Dendritic cell treated with granulocyte-macrophage colony-stimulating factor and Interleukin-4, amounts not matched to agents 40 ng/mL and 50 ng/mL, for 4 days (primary cell): ENCODE data around the gene FAM78A.

Experiments
- H3K27ac Mint-ChIP-seq: one replicate; pipeline ENCODE4 v1.8.0; 2022; ENCODE audit warnings: mild to moderate bottlenecking, mixed read lengths
- H3K27me3 Mint-ChIP-seq: one replicate; pipeline ENCODE4 v1.8.0; 2022; ENCODE audit warnings: mild to moderate bottlenecking, mixed read lengths
- H3K36me3 Mint-ChIP-seq: one replicate; pipeline ENCODE4 v1.8.0; 2022; ENCODE audit warnings: low read depth, mixed read lengths
- H3K4me1 Mint-ChIP-seq: one replicate; pipeline ENCODE4 v1.8.0; 2022; ENCODE audit warnings: low read depth, mixed read lengths
- H3K4me3 Mint-ChIP-seq: one replicate; pipeline ENCODE4 v1.8.0; 2022; ENCODE audit warnings: mild to moderate bottlenecking, moderate library complexity, mixed read lengths
- H3K9me3 Mint-ChIP-seq: one replicate; pipeline ENCODE4 v1.8.0; 2022; ENCODE audit warnings: mixed read lengths
- intact Hi-C: fragments of 100-400 bp; cut with micrococcal nuclease; formaldehyde crosslinking; loops from one replicate; pipeline ENCODE4 v1.15.0; 2022

Gene FAM78A

DNA sequence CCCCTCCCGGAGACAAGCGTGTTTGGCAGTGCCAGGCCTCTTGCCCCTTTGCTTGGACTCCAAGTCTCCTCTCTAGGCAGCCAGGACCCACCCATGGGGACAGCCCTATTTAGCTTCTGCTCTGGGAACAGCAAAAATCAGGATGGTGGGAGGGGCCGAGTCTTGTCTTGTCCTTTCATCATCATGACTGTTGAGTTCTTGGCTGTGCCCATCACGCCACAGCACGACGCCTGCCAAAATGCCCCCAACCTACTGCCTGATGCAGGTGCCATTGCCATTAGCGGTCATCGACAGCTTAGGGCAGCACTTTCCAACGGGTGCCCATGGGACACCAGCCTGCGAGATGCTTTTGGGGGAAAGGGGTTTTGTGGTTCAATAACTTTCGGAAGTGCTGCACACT is 32.1 kb upstream of the FAM78A start:
- Mint-ChIP-seq H3K4me3 (no peak overlapping the region), H3K4me1 (peaks cover 10% of the 10 kb centered on the region), H3K27me3 (peaks cover 19% of the 10 kb centered on the region), H3K36me3 (no peaks in the 10 kb centered on the region), H3K9me3 (no peaks in the 10 kb centered on the region), H3K27ac (no peak overlapping the region)
- intact Hi-C loops = no loop called here

DNA sequence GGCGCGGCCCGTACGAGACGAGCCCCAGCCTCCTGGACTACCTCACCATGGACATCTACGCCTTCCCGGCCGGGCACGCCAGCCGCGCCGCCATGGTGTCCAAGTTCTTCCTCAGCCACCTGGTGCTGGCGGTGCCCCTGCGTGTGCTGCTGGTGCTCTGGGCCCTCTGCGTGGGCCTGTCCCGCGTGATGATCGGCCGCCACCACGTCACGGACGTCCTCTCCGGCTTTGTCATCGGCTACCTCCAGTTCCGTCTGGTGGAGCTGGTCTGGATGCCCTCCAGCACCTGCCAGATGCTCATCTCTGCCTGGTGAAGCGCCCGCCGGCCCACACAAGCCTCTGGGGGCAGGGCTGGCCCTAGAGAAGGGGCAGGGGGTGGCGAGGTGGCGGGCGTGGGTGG is 31.7 kb upstream of the FAM78A start:
- peaks cover 10% of the 10 kb centered on the region for H3K4me1 Mint-ChIP-seq
- no peaks in the 10 kb centered on the region for H3K9me3 Mint-ChIP-seq
- H3K27me3 Mint-ChIP-seq = peaks cover 19% of the 10 kb centered on the region
- H3K4me3 Mint-ChIP-seq = no peak overlapping the region
- H3K36me3 Mint-ChIP-seq = no peaks in the 10 kb centered on the region
- no peak overlapping the region for H3K27ac Mint-ChIP-seq
- intact Hi-C loops = no loop called here

DNA sequence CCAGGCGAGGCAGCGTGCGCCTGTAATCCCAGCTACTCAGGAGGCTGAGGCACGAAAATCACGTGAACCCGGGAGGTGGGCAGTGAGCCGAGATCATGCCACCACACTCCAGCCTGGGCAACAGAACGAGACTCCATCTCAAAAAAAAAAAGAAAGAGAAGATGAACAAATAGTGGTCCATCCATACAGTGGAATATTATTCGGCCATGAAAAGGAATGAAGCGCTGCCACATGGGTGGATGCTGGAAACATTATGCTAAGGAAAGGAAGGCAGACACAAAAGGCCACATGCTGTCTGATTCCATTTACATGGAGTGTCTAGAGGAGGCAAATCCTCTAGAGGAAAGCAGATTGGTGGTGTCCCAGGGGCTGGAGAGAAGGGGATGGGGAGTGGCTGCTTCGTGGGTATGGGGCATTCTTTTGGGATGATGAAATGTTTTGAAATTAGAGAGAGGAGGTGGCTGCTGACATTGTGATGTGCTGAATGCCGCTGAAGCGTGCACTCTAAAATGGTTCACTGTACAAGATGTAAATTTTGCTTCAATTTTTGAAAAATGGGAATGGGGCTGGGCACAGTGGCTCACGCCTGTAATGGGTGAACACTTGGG is 30.2 kb upstream of the FAM78A start:
- Mint-ChIP-seq H3K27ac (no peak overlapping the region), H3K9me3 (no peaks in the 10 kb centered on the region), H3K36me3 (no peaks in the 10 kb centered on the region), H3K4me1 (peaks cover 15% of the 10 kb centered on the region), H3K27me3 (peaks cover 19% of the 10 kb centered on the region), H3K4me3 (no peak overlapping the region)
- intact Hi-C loops = no loop called here

DNA sequence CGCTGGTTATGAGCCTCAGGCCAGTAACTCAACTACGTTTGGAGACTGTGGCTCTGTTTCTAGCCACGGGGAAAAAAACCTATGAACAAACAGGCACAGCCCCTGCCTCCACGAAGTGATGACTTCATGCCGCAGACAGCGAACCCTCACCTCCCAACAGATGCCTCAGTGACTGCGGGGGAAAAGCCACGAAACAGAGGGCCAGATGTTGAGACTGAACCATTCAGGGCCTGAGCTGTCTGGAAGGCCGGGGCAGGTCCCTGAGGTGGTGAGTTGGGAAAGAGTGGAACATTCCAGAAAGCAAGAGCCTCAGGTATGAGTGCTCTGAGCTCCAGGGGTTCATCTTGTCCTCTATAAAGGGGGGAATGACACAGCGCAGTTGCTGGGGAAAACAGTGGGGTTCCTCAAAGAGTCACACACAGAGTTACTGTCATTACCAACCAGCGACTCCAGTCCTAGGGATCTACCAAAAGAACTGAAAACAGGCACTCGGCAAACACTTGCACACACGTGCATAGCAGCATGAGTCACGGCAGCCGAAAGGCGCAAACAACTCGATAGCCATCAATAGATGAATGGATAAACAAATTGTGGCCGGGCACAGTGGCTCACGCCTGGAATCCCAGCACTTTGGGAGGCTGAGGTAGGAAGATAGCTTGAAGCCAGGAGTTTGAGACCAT is 28.5 kb upstream of the FAM78A start:
- H3K9me3 Mint-ChIP-seq = no peaks in the 10 kb centered on the region
- H3K36me3 Mint-ChIP-seq = no peaks in the 10 kb centered on the region
- peaks cover 5% of the 10 kb centered on the region for H3K4me1 Mint-ChIP-seq
- peaks cover 3% of the 10 kb centered on the region for H3K27me3 Mint-ChIP-seq
- intact Hi-C loops = no loop called here
- no peak overlapping the region for H3K4me3 Mint-ChIP-seq
- H3K27ac Mint-ChIP-seq = no peak overlapping the region

DNA sequence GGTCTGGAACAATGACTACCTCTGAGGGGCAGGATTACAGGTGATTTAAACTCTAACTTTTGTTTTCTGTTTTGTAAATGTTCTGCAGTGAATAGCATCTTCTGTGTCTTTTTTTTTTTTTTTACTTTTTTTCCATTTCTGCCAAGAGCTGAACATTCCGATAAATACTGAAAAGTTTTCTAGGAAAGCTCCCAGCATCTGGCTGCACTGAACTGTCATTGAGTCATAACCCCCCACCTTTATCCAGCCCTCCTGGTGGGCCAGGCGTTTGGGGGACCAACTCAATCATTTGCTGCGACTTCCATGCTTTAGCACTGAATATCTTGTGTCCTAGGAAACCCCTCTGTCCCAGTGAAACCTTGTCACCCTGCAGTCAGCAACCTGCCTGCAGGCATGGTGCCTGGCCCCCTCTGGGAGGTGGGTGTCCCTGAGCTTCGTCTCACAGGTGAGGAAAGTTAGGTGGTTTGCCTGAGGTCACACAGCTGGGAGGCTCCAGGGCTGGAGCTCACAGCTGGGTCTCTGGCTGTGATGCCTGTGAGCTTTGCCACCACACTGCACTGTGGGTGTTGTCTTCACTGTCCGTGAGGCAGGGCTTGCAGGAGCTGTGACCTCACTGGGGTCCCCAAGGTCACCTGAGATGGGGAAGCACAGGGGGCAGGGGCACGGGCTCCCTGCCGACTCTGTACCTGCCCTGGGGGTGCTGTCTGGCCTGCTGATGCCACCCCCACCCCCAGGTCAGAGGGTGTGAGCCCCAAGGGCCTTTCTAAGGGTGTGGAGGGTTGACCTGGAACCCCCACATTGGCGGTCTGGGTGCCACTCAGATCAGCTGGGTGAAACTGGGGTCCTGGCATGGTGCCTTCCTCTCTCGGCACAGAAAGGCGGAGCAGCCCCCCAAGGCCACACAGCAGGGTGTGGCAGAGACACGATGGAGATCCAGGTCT is 27.3 kb upstream of the FAM78A start:
- intact Hi-C loops = no loop called here

DNA sequence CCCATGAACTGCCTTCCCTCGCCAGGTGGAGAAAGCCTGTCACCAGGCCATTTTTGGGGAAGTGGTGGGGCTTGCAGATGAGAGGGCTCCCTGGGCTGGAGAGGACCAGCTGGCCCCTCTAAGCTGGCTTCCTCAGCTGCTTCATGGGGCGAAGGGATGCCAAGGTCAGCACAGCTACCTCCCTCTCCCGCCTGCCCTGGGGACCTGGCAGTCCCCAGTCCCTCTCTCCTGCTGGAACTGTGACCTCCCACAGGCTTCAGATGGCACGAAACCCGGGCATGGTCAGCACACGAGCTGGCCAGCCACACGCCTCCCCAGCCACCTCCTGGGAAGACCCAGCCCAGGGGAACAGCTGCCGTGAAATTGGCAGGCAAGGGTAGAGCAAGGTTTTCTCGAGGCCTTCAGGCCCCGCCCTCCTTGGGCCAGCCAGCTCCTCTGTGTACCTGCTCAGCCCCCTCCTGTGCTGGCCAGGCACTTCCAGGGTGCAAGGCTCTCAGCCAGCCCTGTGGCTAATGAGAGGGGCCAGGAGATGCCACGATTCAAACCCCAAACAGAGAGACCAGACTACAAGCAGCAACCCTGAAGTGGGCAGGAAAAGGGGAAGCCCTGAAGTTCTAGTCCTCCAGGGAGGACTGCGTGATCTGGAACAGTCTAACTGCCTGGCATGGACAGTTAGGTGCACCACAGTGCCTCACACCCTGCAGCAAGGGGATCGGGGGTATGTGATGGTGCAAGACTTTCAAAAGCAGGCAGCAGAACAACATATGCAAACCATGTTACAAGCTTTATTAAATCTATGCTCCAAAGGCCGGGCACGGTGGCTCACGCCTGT is 26.1 kb upstream of the FAM78A start:
- intact Hi-C loops = no loop called here
- Mint-ChIP-seq H3K4me3 (no peak overlapping the region), H3K36me3 (no peaks in the 10 kb centered on the region), H3K27me3 (peaks cover 3% of the 10 kb centered on the region), H3K9me3 (no peaks in the 10 kb centered on the region), H3K27ac (no peak overlapping the region), H3K4me1 (peaks cover 5% of the 10 kb centered on the region)

More for the DNA sequence above, 27.3 kb upstream of the FAM78A start:
- no peak overlapping the region for H3K27ac Mint-ChIP-seq
- H3K9me3 Mint-ChIP-seq = no peaks in the 10 kb centered on the region
- H3K36me3 Mint-ChIP-seq = no peaks in the 10 kb centered on the region
- H3K4me3 Mint-ChIP-seq = no peak overlapping the region
- peaks cover 3% of the 10 kb centered on the region for H3K27me3 Mint-ChIP-seq
- H3K4me1 Mint-ChIP-seq = peaks cover 5% of the 10 kb centered on the region

DNA sequence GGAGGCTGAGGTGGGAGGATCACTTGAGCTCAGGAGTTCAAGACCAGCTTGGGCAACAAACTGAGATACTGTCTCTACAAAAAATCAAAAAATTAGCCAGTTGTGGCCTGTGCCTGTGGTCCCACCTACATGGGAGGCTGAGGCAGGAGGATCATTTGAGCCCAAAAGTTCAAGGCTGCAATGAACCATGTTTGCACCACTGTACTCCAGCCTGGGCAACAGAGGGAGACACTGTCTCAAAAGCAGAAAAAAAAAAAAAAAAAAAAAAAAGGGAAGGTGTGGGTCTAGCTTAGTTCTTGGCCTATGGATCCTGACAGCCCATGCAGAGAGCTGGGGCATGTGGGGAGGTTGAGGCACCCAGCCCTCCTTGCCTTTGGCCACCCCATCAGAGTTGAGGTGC is 24.1 kb upstream of the FAM78A start:
- intact Hi-C loops = no loop called here
- no peaks in the 10 kb centered on the region for H3K9me3 Mint-ChIP-seq
- H3K36me3 Mint-ChIP-seq = no peaks in the 10 kb centered on the region
- no peak overlapping the region for H3K27ac Mint-ChIP-seq
- no peaks in the 10 kb centered on the region for H3K27me3 Mint-ChIP-seq
- H3K4me1 Mint-ChIP-seq = peaks cover 5% of the 10 kb centered on the region
- no peak overlapping the region for H3K4me3 Mint-ChIP-seq

DNA sequence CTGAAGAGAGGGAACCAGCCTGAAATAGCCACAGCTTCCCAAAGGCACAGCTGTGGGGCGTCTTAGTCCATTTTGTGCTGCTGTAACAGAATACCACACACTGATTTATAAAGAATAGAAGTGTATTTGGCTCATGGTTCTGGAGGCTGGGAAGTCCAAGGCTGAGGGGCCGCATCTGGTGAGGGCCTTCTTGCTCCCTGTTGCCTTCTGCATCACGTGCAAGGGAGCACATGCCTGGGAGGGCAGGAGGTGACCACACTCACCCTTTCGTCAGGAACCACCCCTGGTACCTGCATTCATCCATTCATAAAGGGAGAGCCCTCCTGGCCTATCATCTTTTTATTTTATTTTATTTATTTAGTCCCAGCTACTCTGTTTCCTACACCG is 23.6 kb upstream of the FAM78A start:
- no peaks in the 10 kb centered on the region for H3K9me3 Mint-ChIP-seq
- H3K27me3 Mint-ChIP-seq = no peaks in the 10 kb centered on the region
- intact Hi-C loops = no loop called here
- H3K27ac Mint-ChIP-seq = no peak overlapping the region
- no peak overlapping the region for H3K4me3 Mint-ChIP-seq
- H3K36me3 Mint-ChIP-seq = no peaks in the 10 kb centered on the region
- peaks cover 5% of the 10 kb centered on the region for H3K4me1 Mint-ChIP-seq

DNA sequence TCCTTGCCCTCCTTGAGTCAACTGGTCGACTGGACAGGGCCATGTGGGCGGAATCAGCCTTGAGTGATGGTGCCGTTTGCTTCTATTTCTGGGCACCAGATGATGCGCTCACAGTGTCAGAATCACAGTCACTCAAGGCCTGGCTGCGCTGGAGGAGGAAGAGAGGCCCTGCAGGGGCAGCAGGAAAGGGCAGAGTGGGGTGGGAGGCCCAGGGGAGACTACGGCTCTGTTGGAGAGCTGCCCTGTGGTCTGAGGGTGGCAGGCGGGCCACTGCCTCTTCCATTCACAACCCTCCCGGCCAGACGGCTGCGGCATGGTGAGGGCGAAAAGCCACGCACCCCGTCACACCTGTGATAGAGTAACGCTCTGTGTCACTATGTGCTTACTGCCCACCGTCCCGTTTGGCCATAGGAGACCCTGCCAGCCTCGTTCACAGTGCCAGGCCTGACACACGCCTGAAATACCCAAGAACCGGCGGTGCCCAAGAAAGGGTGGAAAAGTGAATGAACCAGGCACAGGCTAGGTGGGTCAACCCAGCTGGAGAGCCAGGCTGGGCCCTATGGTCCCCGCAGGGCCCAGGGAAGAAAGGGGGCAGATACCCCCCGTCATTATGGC is 23.1 kb upstream of the FAM78A start:
- Mint-ChIP-seq H3K9me3 (no peaks in the 10 kb centered on the region), H3K4me3 (no peak overlapping the region), H3K4me1 (peaks cover 5% of the 10 kb centered on the region), H3K27ac (no peak overlapping the region), H3K27me3 (no peaks in the 10 kb centered on the region), H3K36me3 (no peaks in the 10 kb centered on the region)
- intact Hi-C loops = no loop called here

DNA sequence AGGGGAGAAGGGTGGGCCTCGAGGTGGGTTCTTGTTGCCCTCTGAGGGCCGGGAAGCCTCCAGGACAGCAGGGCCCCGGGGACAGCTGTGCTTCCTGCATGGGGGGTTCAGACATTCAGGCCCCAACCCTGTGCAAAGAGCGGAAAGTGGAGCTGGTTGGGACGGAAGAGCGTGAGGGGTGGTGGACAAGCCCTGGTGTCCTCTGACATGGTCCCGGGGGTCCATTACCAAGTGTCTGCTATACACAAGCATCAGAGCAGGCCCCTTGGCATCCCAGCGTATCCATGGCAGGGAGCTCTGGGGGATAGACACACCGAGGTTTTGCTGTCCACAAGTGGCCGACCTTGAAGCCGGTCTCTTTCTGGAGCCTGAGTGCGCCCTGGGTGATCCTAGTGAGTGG is 22.5 kb upstream of the FAM78A start:
- Mint-ChIP-seq H3K4me3 (no peak overlapping the region), H3K27ac (no peak overlapping the region), H3K9me3 (no peaks in the 10 kb centered on the region), H3K36me3 (no peaks in the 10 kb centered on the region), H3K4me1 (peaks cover 5% of the 10 kb centered on the region), H3K27me3 (no peaks in the 10 kb centered on the region)
- intact Hi-C loops = no loop called here

DNA sequence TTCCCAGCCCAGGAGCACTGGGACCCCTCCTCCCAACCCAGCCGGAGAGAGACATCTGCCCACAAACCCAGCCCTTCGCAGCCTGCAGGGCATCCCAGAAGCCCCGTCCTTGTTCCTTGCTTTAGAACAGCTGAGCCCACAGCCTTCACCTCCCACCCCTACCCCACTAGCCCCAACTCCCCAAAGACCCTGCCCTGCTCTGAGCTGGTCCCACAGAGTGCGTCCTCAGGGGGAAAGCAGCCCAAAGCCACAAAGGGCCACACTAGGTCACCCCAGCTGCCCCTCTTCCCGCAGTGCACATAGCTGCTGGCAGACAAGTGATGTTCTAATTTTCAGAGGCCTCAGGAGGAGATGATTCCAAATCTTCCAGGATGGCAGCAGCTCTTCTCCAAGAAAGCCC is 22.0 kb upstream of the FAM78A start:
- no peaks in the 10 kb centered on the region for H3K27me3 Mint-ChIP-seq
- intact Hi-C loops = no loop called here
- H3K4me3 Mint-ChIP-seq = no peak overlapping the region
- no peak overlapping the region for H3K27ac Mint-ChIP-seq
- H3K9me3 Mint-ChIP-seq = no peaks in the 10 kb centered on the region
- no peaks in the 10 kb centered on the region for H3K36me3 Mint-ChIP-seq
- peaks cover 5% of the 10 kb centered on the region for H3K4me1 Mint-ChIP-seq

DNA sequence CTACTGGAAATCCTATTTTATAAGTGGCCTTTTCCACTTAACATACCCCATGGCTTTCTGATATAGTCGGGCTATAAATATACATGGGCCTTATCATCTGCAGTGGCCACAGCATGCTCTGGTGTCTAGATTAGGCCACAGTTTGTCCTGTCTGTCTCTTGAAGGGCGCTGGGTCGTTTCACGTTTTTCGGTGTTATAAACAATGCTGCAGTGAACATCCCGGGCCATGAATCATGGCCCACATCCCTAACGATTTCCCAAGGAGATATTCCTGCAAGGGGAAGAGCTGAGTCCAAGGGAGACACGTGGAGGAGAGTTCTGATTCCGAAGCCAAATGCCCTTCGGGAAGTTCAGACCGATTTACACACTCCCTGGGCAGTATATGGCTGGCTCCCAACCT is 21.6 kb upstream of the FAM78A start:
- Mint-ChIP-seq H3K27me3 (no peaks in the 10 kb centered on the region), H3K4me1 (peaks cover 5% of the 10 kb centered on the region), H3K27ac (no peak overlapping the region), H3K9me3 (no peaks in the 10 kb centered on the region), H3K4me3 (no peak overlapping the region), H3K36me3 (no peaks in the 10 kb centered on the region)
- intact Hi-C loops = no loop called here

DNA sequence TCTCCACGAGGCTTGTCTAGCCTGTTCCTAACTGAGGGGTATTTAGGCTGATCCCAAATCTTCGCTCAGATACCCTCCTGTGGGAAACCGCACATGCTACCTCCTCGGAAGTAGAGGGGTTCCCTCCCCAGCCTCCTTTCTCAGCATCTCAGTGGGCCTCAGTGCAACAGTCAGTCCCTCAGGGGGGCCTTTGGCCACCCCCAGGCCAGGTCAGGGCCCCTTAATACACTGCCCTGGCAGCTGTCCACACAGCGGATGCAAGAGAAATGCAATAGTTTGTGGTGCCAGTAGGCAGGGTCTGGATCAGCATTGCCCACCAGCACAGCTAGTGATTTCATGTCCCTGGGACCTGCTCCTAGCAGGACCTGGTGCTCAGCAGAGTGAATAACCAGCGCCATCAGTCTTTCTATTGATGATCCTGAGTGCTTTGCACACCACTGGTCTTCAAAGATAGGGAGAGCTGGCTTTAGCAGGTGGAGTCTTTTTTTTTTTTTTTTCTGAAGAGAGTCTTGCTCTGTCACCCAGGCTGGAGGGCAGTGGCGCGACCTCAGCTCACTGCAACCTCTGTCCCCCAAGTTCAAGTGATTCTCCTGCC is 20.7 kb upstream of the FAM78A start:
- H3K27me3 Mint-ChIP-seq = no peaks in the 10 kb centered on the region
- no peaks in the 10 kb centered on the region for H3K4me1 Mint-ChIP-seq
- no peak overlapping the region for H3K27ac Mint-ChIP-seq
- intact Hi-C loops = no loop called here
- no peaks in the 10 kb centered on the region for H3K36me3 Mint-ChIP-seq
- no peak overlapping the region for H3K4me3 Mint-ChIP-seq
- no peaks in the 10 kb centered on the region for H3K9me3 Mint-ChIP-seq
